ENCODE measurements around the gene KDM4B.

The KDM4B gene

DNA sequence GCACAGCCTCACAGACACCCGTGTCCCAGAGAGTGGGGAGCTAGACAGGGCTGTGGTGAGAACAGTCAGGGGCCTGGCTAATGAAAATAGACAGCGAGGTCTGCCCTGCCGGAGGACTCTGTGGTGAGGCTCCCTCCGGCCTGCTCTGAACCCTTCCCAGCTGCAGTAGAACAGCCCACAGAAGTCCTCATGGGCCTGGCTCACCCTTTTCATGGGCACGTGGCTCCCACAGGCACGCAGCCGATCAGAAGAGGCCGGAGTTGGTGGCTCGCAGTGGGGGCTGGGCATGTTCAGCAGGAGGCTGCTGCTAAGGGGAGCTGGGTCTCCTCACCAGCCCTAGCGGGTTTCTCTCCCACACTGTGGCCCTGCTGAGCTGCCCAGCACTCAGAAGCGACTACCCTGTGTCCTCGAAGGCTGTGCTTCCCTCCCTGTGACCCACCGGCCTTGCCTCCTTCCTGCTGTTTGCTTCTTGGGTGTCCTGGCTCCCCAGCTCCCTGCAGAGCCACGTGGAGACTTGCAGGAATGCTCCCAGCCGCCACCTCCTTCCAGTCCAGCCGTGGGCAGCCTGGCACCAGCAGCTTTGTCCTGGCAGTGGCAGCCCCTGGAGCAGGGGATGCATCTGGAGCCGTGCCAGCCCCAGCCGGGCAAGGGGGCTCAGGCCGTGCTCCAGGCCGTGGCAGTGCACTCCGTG is 138.7 kb downstream of the KDM4B start:
- no peaks in the 10 kb centered on the region for H4K20me1 ChIP-seq (ENCODE audit: control insufficient read depth, insufficient read depth, low read depth, low read length)
- no peaks in the 10 kb centered on the region for H3K27me3 ChIP-seq (ENCODE audit: control insufficient read depth, low read length)
- no peak overlapping the region for H3K4me3 ChIP-seq (ENCODE audit: low read length)
- no peaks in the 10 kb centered on the region for H3K9me3 ChIP-seq (ENCODE audit: control insufficient read depth, insufficient read depth, low read length)
- no peaks in the 10 kb centered on the region for H3K9me2 ChIP-seq (replicated peaks; ENCODE audit: control insufficient read depth, low read length)
- no peaks in the 10 kb centered on the region for H3F3A ChIP-seq (ENCODE audit: control insufficient read depth, insufficient read depth)
- peaks cover 3% of the 10 kb centered on the region; the same call in 1 of the 2 replicates for H3K36me3 ChIP-seq (ENCODE audit: control insufficient read depth, low read length)
- no peaks in the 10 kb centered on the region for H3K4me1 ChIP-seq (ENCODE audit: control insufficient read depth, low read length)
- TF ChIP-seq EZH2phosphoT487 (IDR thresholded peaks at IDR 0.05; ENCODE audit: borderline replicate concordance, low read length): no peak
- TF ChIP-seq, protein P1, sequence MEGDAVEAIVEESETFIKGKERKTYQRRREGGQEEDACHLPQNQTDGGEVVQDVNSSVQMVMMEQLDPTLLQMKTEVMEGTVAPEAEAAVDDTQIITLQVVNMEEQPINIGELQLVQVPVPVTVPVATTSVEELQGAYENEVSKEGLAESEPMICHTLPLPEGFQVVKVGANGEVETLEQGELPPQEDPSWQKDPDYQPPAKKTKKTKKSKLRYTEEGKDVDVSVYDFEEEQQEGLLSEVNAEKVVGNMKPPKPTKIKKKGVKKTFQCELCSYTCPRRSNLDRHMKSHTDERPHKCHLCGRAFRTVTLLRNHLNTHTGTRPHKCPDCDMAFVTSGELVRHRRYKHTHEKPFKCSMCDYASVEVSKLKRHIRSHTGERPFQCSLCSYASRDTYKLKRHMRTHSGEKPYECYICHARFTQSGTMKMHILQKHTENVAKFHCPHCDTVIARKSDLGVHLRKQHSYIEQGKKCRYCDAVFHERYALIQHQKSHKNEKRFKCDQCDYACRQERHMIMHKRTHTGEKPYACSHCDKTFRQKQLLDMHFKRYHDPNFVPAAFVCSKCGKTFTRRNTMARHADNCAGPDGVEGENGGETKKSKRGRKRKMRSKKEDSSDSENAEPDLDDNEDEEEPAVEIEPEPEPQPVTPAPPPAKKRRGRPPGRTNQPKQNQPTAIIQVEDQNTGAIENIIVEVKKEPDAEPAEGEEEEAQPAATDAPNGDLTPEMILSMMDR (IDR thresholded peaks at IDR 0.05; ENCODE audit: low read depth, low read length, poor library complexity, severe bottlenecking): no peak
- no peak overlapping the region for H3K27ac ChIP-seq (ENCODE audit: low read depth, low read length)
- H3K79me2 ChIP-seq (ENCODE audit: control insufficient read depth, low read length): no peaks in the 10 kb centered on the region
- H3K4me2 ChIP-seq (ENCODE audit: low read length): no peak overlapping the region

DNA sequence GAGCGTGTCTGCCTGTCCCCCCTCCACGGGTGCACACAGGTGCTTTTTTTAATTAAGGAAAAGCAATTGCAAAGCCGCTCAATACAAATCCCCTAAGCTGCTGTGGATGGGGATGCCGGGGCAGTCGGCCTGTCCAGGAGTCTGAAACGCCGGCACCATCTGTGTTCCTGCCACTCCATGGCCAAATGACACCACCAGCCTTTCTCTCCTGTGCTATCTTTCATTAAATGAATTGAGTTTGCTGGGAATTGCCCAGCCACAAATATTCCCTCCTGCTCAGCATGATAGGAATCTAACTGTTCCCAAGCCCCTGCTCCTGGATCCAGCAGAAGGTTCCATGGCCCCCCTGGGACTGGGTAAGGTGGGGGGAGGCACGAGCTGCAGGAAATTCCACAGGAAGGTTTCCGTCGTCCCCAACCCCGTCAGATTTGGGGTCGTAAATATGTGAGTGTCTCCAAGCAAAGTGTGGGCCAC is 139.2 kb downstream of the KDM4B start:
- Histone ChIP-seq H3F3A (ENCODE audit: control insufficient read depth, insufficient read depth) (no peaks in the 10 kb centered on the region), H3K4me3 (ENCODE audit: low read length) (no peak overlapping the region), H3K27ac (ENCODE audit: low read depth, low read length) (no peak overlapping the region), H3K36me3 (ENCODE audit: control insufficient read depth, low read length) (peaks cover 3% of the 10 kb centered on the region; the same call in 1 of the 2 replicates), H4K20me1 (ENCODE audit: control insufficient read depth, insufficient read depth, low read depth, low read length) (no peaks in the 10 kb centered on the region), H3K27me3 (ENCODE audit: control insufficient read depth, low read length) (no peaks in the 10 kb centered on the region), H3K9me3 (ENCODE audit: control insufficient read depth, insufficient read depth, low read length) (no peaks in the 10 kb centered on the region), H3K79me2 (ENCODE audit: control insufficient read depth, low read length) (no peaks in the 10 kb centered on the region), H3K4me1 (ENCODE audit: control insufficient read depth, low read length) (no peaks in the 10 kb centered on the region), H3K4me2 (ENCODE audit: low read length) (no peak overlapping the region), H3K9me2 (replicated peaks; ENCODE audit: control insufficient read depth, low read length) (no peaks in the 10 kb centered on the region)
- no peak for TF ChIP-seq EZH2phosphoT487 (IDR thresholded peaks at IDR 0.05; ENCODE audit: borderline replicate concordance, low read length)

DNA sequence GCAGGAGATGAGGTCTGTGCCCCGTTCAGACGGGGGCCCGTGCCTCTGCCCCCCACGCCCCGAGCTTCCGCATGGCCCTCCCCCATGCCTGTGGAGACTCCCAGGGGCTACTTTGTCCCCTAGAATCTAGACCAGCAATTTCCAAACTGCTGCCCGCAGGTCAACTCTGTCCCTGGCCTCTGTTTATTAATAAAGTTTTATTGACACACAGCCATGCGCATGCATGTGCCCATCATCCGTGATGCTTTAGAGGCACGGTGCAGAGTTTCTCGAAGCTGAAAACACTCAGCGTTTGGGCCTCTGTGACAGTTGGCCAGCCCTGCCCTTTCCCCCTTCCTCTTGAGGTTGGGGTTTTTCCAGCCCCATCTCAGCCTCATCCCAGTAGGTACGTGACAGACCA is 140.0 kb downstream of the KDM4B start:
- Histone ChIP-seq H3K9me2 (replicated peaks; ENCODE audit: control insufficient read depth, low read length) (no peaks in the 10 kb centered on the region), H3K27ac (ENCODE audit: low read depth, low read length) (no peak overlapping the region), H4K20me1 (ENCODE audit: control insufficient read depth, insufficient read depth, low read depth, low read length) (no peaks in the 10 kb centered on the region), H3K9me3 (ENCODE audit: control insufficient read depth, insufficient read depth, low read length) (no peaks in the 10 kb centered on the region), H3K79me2 (ENCODE audit: control insufficient read depth, low read length) (no peaks in the 10 kb centered on the region), H3K4me3 (ENCODE audit: low read length) (no peak overlapping the region), H3K4me1 (ENCODE audit: control insufficient read depth, low read length) (no peaks in the 10 kb centered on the region), H3F3A (ENCODE audit: control insufficient read depth, insufficient read depth) (no peaks in the 10 kb centered on the region), H3K36me3 (ENCODE audit: control insufficient read depth, low read length) (peaks cover 3% of the 10 kb centered on the region; the same call in 1 of the 2 replicates), H3K4me2 (ENCODE audit: low read length) (no peak overlapping the region), H3K27me3 (ENCODE audit: control insufficient read depth, low read length) (no peaks in the 10 kb centered on the region)
- no peak for TF ChIP-seq EZH2phosphoT487 (IDR thresholded peaks at IDR 0.05; ENCODE audit: borderline replicate concordance, low read length)
- TF ChIP-seq, protein P1 (IDR thresholded peaks at IDR 0.05; ENCODE audit: low read depth, low read length, poor library complexity, severe bottlenecking): no peak

DNA sequence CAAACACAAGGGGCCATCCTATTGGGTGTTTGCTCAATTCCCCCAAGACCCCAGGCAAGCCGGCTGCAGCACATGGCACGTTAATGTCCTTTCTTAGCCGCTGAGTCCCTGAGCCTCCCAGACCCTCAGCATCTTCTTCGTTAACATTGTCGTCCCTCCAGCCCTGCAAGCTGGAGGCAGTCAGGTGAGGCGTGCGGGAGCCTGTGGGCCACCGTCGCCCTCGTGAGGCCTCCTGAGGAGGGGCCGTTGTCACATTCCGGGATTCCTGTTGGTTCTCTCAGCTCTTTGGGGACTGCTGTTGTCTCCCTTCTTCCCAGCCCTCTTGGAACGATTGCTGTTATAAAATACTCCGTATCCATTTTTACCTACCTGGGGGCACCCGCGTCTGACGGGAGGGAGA is 140.6 kb downstream of the KDM4B start:
- Histone ChIP-seq H3K4me2 (ENCODE audit: low read length) (no peak overlapping the region), H4K20me1 (ENCODE audit: control insufficient read depth, insufficient read depth, low read depth, low read length) (no peaks in the 10 kb centered on the region), H3K9me3 (ENCODE audit: control insufficient read depth, insufficient read depth, low read length) (no peaks in the 10 kb centered on the region), H3K27ac (ENCODE audit: low read depth, low read length) (no peak overlapping the region), H3K36me3 (ENCODE audit: control insufficient read depth, low read length) (peaks cover 3% of the 10 kb centered on the region; the same call in 1 of the 2 replicates), H3K4me1 (ENCODE audit: control insufficient read depth, low read length) (no peaks in the 10 kb centered on the region), H3K9me2 (replicated peaks; ENCODE audit: control insufficient read depth, low read length) (no peaks in the 10 kb centered on the region), H3K4me3 (ENCODE audit: low read length) (no peak overlapping the region), H3K79me2 (ENCODE audit: control insufficient read depth, low read length) (no peaks in the 10 kb centered on the region), H3K27me3 (ENCODE audit: control insufficient read depth, low read length) (no peaks in the 10 kb centered on the region), H3F3A (ENCODE audit: control insufficient read depth, insufficient read depth) (no peaks in the 10 kb centered on the region)
- no peak for TF ChIP-seq EZH2phosphoT487 (IDR thresholded peaks at IDR 0.05; ENCODE audit: borderline replicate concordance, low read length)
- TF ChIP-seq, protein P1 (IDR thresholded peaks at IDR 0.05; ENCODE audit: low read depth, low read length, poor library complexity, severe bottlenecking): no peak
